Measurements from ENCODE around the gene OR1E1.
"Not testable (repeated sequence)": the region's sequence is repeated elsewhere in the genome, so short reads cannot be mapped to it uniquely, and the experiment has no call there.

Gene OR1E1

GRCh38 chr17:3398310-3398709, at the start of gene OR1E1:
OR1E1 (minus strand) TSS chr17:3398410; CDS start chr17:3398410, 0 bp downstream.
- Histone ChIP-seq H3K27ac (no peak within 1 kb of the TSS), H3K4me3 (ENCODE audit: low read depth, low read length) (no peak within 1 kb of the TSS), H3K27me3 (replicated peaks) (no peaks in the 10 kb centered on the region), H3K36me3 (replicated peaks) (no peaks in the 10 kb centered on the region)
- TF ChIP-seq CTCF (IDR thresholded peaks at IDR 0.05; ENCODE audit: low read depth, low read length, missing control alignments): no peak
- in situ Hi-C loops (cut with HindIII; ENCODE audit: low pct_ligation_motif_present, low sequenced_read_pairs): no loop called here
- no peak for DNase-seq

GRCh38 chr17:3447625-3448024, 49.4 kb upstream of the OR1E1 start:
- no peaks in the 10 kb centered on the region for H3K36me3 ChIP-seq (replicated peaks)
- H3K27me3 ChIP-seq (replicated peaks): no peaks in the 10 kb centered on the region
- in situ Hi-C loops (cut with HindIII; ENCODE audit: low pct_ligation_motif_present, low sequenced_read_pairs): no loop called here
- H3K27ac ChIP-seq: no peak overlapping the region
- H3K4me3 ChIP-seq (ENCODE audit: low read depth, low read length): no peak overlapping the region
- TF ChIP-seq CTCF (IDR thresholded peaks at IDR 0.05; ENCODE audit: low read depth, low read length, missing control alignments): peak; percentile 16
- DNase-seq: no peak

GRCh38 chr17:3440451-3440850, 42.2 kb upstream of the OR1E1 start:
- Histone ChIP-seq H3K27me3 (replicated peaks) (no peaks in the 10 kb centered on the region), H3K4me3 (ENCODE audit: low read depth, low read length) (no peak overlapping the region), H3K36me3 (replicated peaks) (no peaks in the 10 kb centered on the region), H3K27ac (no peak overlapping the region)
- no peak for DNase-seq
- TF ChIP-seq CTCF (IDR thresholded peaks at IDR 0.05; ENCODE audit: low read depth, low read length, missing control alignments): no peak
- in situ Hi-C loops (cut with HindIII; ENCODE audit: low pct_ligation_motif_present, low sequenced_read_pairs): no loop called here

- H3K27ac ChIP-seq: no peak overlapping the region
- TF ChIP-seq CTCF (IDR thresholded peaks at IDR 0.05; ENCODE audit: low read depth, low read length, missing control alignments): no peak
- in situ Hi-C loops (cut with HindIII; ENCODE audit: low pct_ligation_motif_present, low sequenced_read_pairs): no loop called here
- DNase-seq: no peak
- H3K36me3 ChIP-seq (replicated peaks): no peaks in the 10 kb centered on the region
- H3K27me3 ChIP-seq (replicated peaks): no peaks in the 10 kb centered on the region
- no peak overlapping the region for H3K4me3 ChIP-seq (ENCODE audit: low read depth, low read length)
Measured at GRCh38 chr17:3438368-3438767, 40.2 kb upstream of the OR1E1 start.

- in situ Hi-C loops (cut with HindIII; ENCODE audit: low pct_ligation_motif_present, low sequenced_read_pairs): no loop called here
- H3K27ac ChIP-seq: no peak within 1 kb of the TSS
- no peaks in the 10 kb centered on the region for H3K36me3 ChIP-seq (replicated peaks)
- H3K4me3 ChIP-seq (ENCODE audit: low read depth, low read length): no peak within 1 kb of the TSS
- no peak for DNase-seq
- TF ChIP-seq CTCF (IDR thresholded peaks at IDR 0.05; ENCODE audit: low read depth, low read length, missing control alignments): no peak
- H3K27me3 ChIP-seq (replicated peaks): no peaks in the 10 kb centered on the region
Measured at GRCh38 chr17:3433741-3434140, 35.5 kb upstream of the OR1E1 start, which contains the start of gene OR1E2. OR1E2 (minus strand) TSS chr17:3433841; CDS start chr17:3433841, 0 bp downstream.

- peak; percentile 1 for DNase-seq
- H3K27ac ChIP-seq; H3K4me3 ChIP-seq (ENCODE audit: low read depth, low read length); in situ Hi-C loops (cut with HindIII; ENCODE audit: low pct_ligation_motif_present, low sequenced_read_pairs); H3K27me3 ChIP-seq (replicated peaks); H3K36me3 ChIP-seq (replicated peaks): not testable (repeated sequence)
Measured at GRCh38 chr17:3433215-3433614, 35.0 kb upstream of the OR1E1 start.
